LNCaP clone FGC (cell line): ENCODE results near the gene SERHL2.
"Not testable (repeated sequence)": the region's sequence is repeated elsewhere in the genome, so short reads cannot be mapped to it uniquely, and the experiment has no call there.

Experiments used
- DNase-seq: peaks from one replicate; pipeline ENCODE4 v3.0.0-alpha.2; 2011; ENCODE audit warnings: low read depth
- H3K4me3 ChIP-seq: 2 replicates; pipeline ENCODE4 v1.5.1; 2011; ENCODE audit warnings: mild to moderate bottlenecking, low read depth, low read length, control low read depth
- CTCF ChIP-seq: IDR thresholded peaks from 2 replicates; pipeline ENCODE4 v1.5.1; 2012; ENCODE audit warnings: mild to moderate bottlenecking; ENCODE audit not compliant: control insufficient read depth, insufficient read depth; ENCODE audit errors: extremely low read depth

Gene SERHL2

GRCh38 chr22:42519525-42520401 lies 34.0 kb upstream of the SERHL2 start, which contains the start of gene RRP7A:
TSS of gene RRP7A (minus strand) at chr22:42519796. CDS start at chr22:42519786, 10 bp downstream.
- no peak for DNase-seq
- H3K4me3 ChIP-seq, result peak within 1 kb of the TSS; percentile 60
- no peak for TF ChIP-seq CTCF

GRCh38 chr22:42521228-42521546 lies 32.6 kb upstream of the SERHL2 start:
- no peak for DNase-seq
- no peak for TF ChIP-seq CTCF
- H3K4me3 ChIP-seq, result no peak overlapping the region

- H3K4me3 ChIP-seq, result no peak overlapping the region
- DNase-seq, result no peak
- TF ChIP-seq CTCF, result no peak
Observed at GRCh38 chr22:42522546-42522945, 31.2 kb upstream of the SERHL2 start.

GRCh38 chr22:42528591-42529307 lies 25.0 kb upstream of the SERHL2 start:
- no peak for DNase-seq
- H3K4me3 ChIP-seq, result no peak overlapping the region
- no peak for TF ChIP-seq CTCF

- H3K4me3 ChIP-seq, DNase-seq: not testable (repeated sequence)
Observed at GRCh38 chr22:42529435-42529834, 24.3 kb upstream of the SERHL2 start.

- DNase-seq, H3K4me3 ChIP-seq: not testable (repeated sequence)
Observed at GRCh38 chr22:42531401-42532084, 22.2 kb upstream of the SERHL2 start.

- TF ChIP-seq CTCF, result no peak
- H3K4me3 ChIP-seq, result no peak overlapping the region
- no peak for DNase-seq
Observed at GRCh38 chr22:42533638-42533977, 20.1 kb upstream of the SERHL2 start.

- H3K4me3 ChIP-seq, DNase-seq: not testable (repeated sequence)
Observed at GRCh38 chr22:42535082-42535731, 18.5 kb upstream of the SERHL2 start.
